DOHH2 (cell line): ENCODE data around the gene CADPS2.

Experiments
- H3F3A ChIP-seq: fragments of 200-600 bp; sonication (generic), shearing (Covaris generic); 2 replicates; pipeline ENCODE4 v1.6.0; 2016; ENCODE audit warnings: antibody characterized with exemption, mild to moderate bottlenecking; ENCODE audit not compliant: control insufficient read depth, insufficient read depth
- H3K27ac ChIP-seq: fragments of 200-600 bp; sonication (generic); 2 replicates; pipeline ENCODE4 v1.5.1; 2014; ENCODE audit warnings: low read depth, mild to moderate bottlenecking, low read length, moderate library complexity
- H3K27me3 ChIP-seq: fragments of 200-600 bp; sonication (generic); 2 replicates; pipeline ENCODE4 v1.6.1; 2014; ENCODE audit warnings: mild to moderate bottlenecking, low read length, mixed read lengths; ENCODE audit not compliant: control insufficient read depth
- H3K36me3 ChIP-seq: fragments of 200-600 bp; sonication (generic); 2 replicates; pipeline ENCODE4 v1.6.1; 2014; ENCODE audit warnings: mild to moderate bottlenecking, low read length, moderate library complexity, mixed read lengths; ENCODE audit not compliant: control insufficient read depth
- H3K4me1 ChIP-seq: fragments of 200-600 bp; sonication (generic); 2 replicates; pipeline ENCODE4 v1.6.1; 2014; ENCODE audit warnings: mild to moderate bottlenecking, low read length, mixed read lengths; ENCODE audit not compliant: control insufficient read depth
- H3K4me2 ChIP-seq: fragments of 200-600 bp; sonication (generic); 2 replicates; pipeline ENCODE4 v1.6.0; 2014; ENCODE audit warnings: mild to moderate bottlenecking, low read length, moderate library complexity
- H3K4me3 ChIP-seq: fragments of 200-600 bp; sonication (generic); 2 replicates; pipeline ENCODE4 v1.5.1; 2014; ENCODE audit warnings: mild to moderate bottlenecking, low read length, mixed read lengths
- H3K79me2 ChIP-seq: fragments of 200-600 bp; sonication (generic); 2 replicates; pipeline ENCODE4 v1.6.1; 2014; ENCODE audit warnings: mild to moderate bottlenecking, low read length, mixed read lengths; ENCODE audit not compliant: control insufficient read depth
- H3K9me2 ChIP-seq: fragments of 200-600 bp; sonication (generic); replicated peaks from 2 replicates; pipeline ENCODE4 v1.6.1; 2014; ENCODE audit warnings: mild to moderate bottlenecking, low read length, mixed read lengths; ENCODE audit not compliant: control insufficient read depth
- H3K9me3 ChIP-seq: fragments of 200-600 bp; sonication (generic); 2 replicates; pipeline ENCODE4 v1.6.1; 2014; ENCODE audit warnings: antibody characterized with exemption, low read length, mixed read lengths; ENCODE audit not compliant: control insufficient read depth, insufficient read depth
- H4K20me1 ChIP-seq: fragments of 200-600 bp; sonication (generic); 2 replicates; pipeline ENCODE4 v1.6.0; 2014; ENCODE audit warnings: low read depth, mild to moderate bottlenecking, antibody characterized with exemption, low read length, moderate library complexity; ENCODE audit not compliant: control insufficient read depth, insufficient read depth
- EZH2phosphoT487 ChIP-seq: fragments of 200-600 bp; sonication (generic); IDR thresholded peaks from 2 replicates; pipeline ENCODE4 v1.6.1; 2017; ENCODE audit warnings: borderline replicate concordance, mild to moderate bottlenecking, antibody characterized with exemption, low read length, moderate library complexity, mixed read lengths
- TF ChIP-seq, protein P1 (sequence below): fragments of 200-600 bp; sonication (generic); IDR thresholded peaks from one replicate; pipeline ENCODE4 v1.5.1; 2014; ENCODE audit warnings: antibody characterized with exemption, mild to moderate bottlenecking, low read depth, low read length; ENCODE audit not compliant: poor library complexity, severe bottlenecking

CADPS2 gene

DNA sequence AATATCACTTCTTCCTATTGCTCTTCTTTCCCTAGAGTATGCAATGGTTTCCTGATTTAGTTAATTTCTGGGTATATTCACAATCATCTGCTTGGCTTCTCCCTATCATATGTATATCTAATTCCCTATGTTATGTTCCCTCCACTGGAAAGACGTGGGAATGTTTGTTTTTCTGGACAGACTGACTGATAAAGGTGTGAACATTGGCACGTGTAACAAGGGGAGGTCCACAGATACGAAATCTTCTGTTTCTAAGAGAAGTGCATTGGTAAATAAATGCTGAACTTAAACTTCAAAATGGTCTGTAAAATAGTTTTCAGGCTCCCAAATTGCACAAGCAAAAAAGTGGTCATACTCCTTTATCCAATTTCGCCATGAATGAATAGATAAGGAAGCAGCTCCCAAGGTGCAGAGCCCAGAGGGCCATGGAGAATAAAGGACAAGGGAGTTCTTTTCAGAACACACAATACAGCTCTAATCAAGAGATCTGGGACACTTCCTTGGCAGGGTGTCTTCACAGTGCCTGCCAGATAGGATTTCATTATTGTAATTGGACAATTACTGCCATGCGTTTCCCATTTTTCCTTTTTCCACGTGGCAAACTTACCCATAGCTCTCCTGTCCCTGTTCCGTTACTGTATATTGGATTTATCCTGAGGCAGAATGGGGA, 329.3 kb downstream of the CADPS2 start:
- Histone ChIP-seq H3K4me3 (no peak overlapping the region), H3K79me2 (no peaks in the 10 kb centered on the region), H3K9me3 (no peaks in the 10 kb centered on the region), H3K9me2 (no peaks in the 10 kb centered on the region), H3K36me3 (no peaks in the 10 kb centered on the region), H3F3A (no peaks in the 10 kb centered on the region), H4K20me1 (no peaks in the 10 kb centered on the region), H3K4me1 (no peaks in the 10 kb centered on the region), H3K27me3 (no peaks in the 10 kb centered on the region), H3K4me2 (no peak overlapping the region), H3K27ac (no peak overlapping the region)
- TF ChIP-seq, protein P1, sequence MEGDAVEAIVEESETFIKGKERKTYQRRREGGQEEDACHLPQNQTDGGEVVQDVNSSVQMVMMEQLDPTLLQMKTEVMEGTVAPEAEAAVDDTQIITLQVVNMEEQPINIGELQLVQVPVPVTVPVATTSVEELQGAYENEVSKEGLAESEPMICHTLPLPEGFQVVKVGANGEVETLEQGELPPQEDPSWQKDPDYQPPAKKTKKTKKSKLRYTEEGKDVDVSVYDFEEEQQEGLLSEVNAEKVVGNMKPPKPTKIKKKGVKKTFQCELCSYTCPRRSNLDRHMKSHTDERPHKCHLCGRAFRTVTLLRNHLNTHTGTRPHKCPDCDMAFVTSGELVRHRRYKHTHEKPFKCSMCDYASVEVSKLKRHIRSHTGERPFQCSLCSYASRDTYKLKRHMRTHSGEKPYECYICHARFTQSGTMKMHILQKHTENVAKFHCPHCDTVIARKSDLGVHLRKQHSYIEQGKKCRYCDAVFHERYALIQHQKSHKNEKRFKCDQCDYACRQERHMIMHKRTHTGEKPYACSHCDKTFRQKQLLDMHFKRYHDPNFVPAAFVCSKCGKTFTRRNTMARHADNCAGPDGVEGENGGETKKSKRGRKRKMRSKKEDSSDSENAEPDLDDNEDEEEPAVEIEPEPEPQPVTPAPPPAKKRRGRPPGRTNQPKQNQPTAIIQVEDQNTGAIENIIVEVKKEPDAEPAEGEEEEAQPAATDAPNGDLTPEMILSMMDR = no peak
- TF ChIP-seq EZH2phosphoT487 = no peak

DNA sequence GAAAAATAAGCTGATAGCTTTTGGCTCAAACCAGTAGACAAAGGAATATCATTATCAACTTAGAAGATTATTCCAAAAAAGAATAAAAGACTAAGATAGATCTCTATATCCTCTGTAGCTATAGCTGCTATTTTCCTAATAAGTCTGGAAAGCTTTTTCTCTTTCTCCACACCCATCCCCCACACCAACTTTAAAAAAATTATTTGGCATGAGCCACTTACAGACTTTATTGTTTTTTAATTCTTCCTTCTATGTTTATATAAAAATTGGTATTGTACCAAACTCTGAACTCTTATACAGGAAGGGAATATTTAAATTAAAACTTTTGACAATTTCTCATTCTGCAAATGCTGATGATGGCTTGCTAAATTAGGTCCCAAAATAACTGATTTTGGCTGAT, 330.0 kb downstream of the CADPS2 start:
- Histone ChIP-seq H3K4me1 (no peaks in the 10 kb centered on the region), H3K9me2 (no peaks in the 10 kb centered on the region), H3K36me3 (no peaks in the 10 kb centered on the region), H4K20me1 (no peaks in the 10 kb centered on the region), H3K4me3 (no peak overlapping the region), H3F3A (no peaks in the 10 kb centered on the region), H3K4me2 (no peak overlapping the region), H3K9me3 (no peaks in the 10 kb centered on the region), H3K27me3 (no peaks in the 10 kb centered on the region), H3K27ac (no peak overlapping the region), H3K79me2 (no peaks in the 10 kb centered on the region)
- TF ChIP-seq, protein P1 = no peak
- TF ChIP-seq EZH2phosphoT487 = no peak

DNA sequence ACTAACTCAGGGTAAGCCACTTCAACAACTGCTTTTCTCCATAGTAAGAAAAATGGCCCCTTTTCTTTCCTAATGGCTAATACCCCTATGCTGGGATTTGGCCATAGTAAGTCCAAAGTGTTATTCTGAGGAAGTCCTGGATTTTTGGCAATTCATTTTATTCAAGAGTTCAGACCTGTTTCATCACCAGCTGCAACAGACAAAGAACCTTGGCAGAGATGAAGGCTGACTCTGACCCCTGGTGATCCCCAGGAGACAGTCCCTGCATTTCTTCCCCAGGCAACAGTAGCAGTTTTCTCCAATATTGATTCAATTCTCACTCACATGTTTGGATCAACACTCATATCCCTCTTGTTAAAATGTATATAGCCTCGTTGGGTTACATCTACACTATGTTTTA, 332.5 kb downstream of the CADPS2 start:
- Histone ChIP-seq H3K27me3 (no peaks in the 10 kb centered on the region), H3K36me3 (no peaks in the 10 kb centered on the region), H3K27ac (no peak overlapping the region), H3K79me2 (no peaks in the 10 kb centered on the region), H3F3A (no peaks in the 10 kb centered on the region), H3K9me3 (no peaks in the 10 kb centered on the region), H3K4me3 (no peak overlapping the region), H4K20me1 (no peaks in the 10 kb centered on the region), H3K4me1 (no peaks in the 10 kb centered on the region), H3K4me2 (no peak overlapping the region), H3K9me2 (no peaks in the 10 kb centered on the region)
- TF ChIP-seq, protein P1 = no peak
- TF ChIP-seq EZH2phosphoT487 = no peak
